Type B pancreatic cell (in vitro differentiated cells): ENCODE results near the gene TLE1. TPM values are rescaled to one million over a fixed set of nuclear protein-coding genes. Genes with fewer than 3 reads are reported as not detected.

Experiments used
- DNase-seq: peaks from one replicate; pipeline ENCODE4 v3.0.0; 2021; ENCODE audit warnings: mixed read lengths; ENCODE audit not compliant: unreplicated experiment; ENCODE audit errors: extremely low spot score
- H3K27ac Mint-ChIP-seq: 2 replicates; pipeline ENCODE4 v1.8.0; 2021; ENCODE audit warnings: mild to moderate bottlenecking, mixed read lengths
- H3K27me3 Mint-ChIP-seq: 2 replicates; pipeline ENCODE4 v1.8.0; 2021; ENCODE audit warnings: mixed read lengths
- H3K36me3 Mint-ChIP-seq: 2 replicates; pipeline ENCODE4 v1.8.0; 2021; ENCODE audit warnings: mixed read lengths
- H3K4me1 Mint-ChIP-seq: one replicate; pipeline ENCODE4 v1.8.0; 2021; ENCODE audit warnings: mixed read lengths; ENCODE audit not compliant: unreplicated experiment
- H3K4me3 Mint-ChIP-seq: 2 replicates; pipeline ENCODE4 v1.8.0; 2021; ENCODE audit warnings: mild to moderate bottlenecking, mixed read lengths
- H3K9me3 Mint-ChIP-seq: 2 replicates; pipeline ENCODE4 v1.8.0; 2021; ENCODE audit warnings: mixed read lengths
- total RNA-seq: library from RNA; stranded (reverse); gene quantifications from 2 replicates; pipeline ENCODE4 v1.2.1, GENCODE V29; 2021; ENCODE audit warnings: low replicate concordance
- TF ChIP-seq, protein P1 (sequence below): fragments of 200-600 bp; sonication (generic); conservative IDR thresholded peaks from 2 replicates; pipeline ENCODE4 v1.5.0; 2021; ENCODE audit warnings: antibody characterized with exemption, mild to moderate bottlenecking

Gene TLE1
- total RNA-seq, 1 donor from 2014 or later: 99.6 TPM

DNA sequence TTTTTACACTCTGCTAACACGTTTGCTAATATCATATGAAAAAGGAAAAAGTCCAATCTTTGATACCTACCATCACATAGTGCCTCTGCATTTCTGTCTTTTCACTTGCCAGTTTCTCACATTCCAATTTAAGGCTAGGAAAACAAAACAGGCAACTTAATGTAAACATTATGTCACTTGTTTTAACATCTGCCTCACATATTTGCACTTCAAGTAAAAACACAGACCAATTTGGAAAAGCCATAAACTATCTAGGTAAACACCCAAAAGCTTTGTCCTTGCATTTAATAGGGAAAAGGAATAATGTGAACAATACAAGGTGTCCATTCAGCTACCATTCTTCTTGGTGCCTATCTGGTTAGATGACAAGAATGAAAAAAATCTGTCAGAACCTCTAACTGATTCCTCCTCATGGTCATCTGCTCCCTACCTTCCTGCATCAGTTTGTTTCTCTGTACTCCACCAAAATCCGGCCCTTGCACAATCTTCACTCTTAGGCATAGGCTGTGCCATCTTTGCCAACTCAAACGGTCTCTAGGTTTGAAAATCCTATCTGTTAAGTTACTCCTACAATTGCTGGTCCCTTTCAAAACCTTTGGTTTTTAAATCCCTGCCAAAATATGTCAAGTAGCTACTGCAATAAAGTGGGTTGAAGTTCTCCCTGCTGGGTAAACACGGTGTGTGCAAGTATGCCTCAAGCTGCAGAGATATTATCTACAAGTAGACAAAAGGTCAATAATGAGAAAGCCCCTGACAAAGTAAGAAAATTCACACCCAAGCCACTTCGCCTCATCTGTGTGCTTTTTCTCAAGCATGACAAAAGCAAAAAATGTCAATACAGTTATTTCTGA is 3.4 kb downstream of the TLE1 start:
- Mint-ChIP-seq H3K27me3 (peaks cover 10% of the 10 kb centered on the region), H3K36me3 (peaks cover 11% of the 10 kb centered on the region), H3K9me3 (no peaks in the 10 kb centered on the region), H3K4me1 (peaks cover 11% of the 10 kb centered on the region), H3K27ac (no peak overlapping the region), H3K4me3 (no peak overlapping the region)
- TF ChIP-seq, protein P1, sequence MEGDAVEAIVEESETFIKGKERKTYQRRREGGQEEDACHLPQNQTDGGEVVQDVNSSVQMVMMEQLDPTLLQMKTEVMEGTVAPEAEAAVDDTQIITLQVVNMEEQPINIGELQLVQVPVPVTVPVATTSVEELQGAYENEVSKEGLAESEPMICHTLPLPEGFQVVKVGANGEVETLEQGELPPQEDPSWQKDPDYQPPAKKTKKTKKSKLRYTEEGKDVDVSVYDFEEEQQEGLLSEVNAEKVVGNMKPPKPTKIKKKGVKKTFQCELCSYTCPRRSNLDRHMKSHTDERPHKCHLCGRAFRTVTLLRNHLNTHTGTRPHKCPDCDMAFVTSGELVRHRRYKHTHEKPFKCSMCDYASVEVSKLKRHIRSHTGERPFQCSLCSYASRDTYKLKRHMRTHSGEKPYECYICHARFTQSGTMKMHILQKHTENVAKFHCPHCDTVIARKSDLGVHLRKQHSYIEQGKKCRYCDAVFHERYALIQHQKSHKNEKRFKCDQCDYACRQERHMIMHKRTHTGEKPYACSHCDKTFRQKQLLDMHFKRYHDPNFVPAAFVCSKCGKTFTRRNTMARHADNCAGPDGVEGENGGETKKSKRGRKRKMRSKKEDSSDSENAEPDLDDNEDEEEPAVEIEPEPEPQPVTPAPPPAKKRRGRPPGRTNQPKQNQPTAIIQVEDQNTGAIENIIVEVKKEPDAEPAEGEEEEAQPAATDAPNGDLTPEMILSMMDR: peak; percentile 42
- no peak for DNase-seq

DNA sequence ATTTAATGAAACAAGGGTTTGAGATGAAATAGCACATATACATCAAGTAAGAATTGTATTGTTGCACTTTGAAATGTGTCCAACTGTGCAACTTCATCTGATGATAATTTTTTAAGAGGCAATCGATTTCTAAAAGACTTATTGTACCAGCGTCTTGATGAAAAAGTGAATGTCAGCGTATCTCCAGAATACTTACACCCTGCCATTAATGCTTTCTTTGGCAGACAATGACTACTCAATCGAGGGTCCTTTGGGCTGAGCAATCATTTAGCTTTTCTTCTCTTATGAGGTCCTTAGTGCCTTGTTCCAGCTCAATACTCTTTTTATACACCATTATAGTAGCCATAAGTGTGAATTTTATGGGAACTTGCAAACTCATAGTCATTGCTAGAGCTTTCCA is 4.7 kb downstream of the TLE1 start:
- H3K4me3 Mint-ChIP-seq: no peak overlapping the region
- DNase-seq: no peak

DNA sequence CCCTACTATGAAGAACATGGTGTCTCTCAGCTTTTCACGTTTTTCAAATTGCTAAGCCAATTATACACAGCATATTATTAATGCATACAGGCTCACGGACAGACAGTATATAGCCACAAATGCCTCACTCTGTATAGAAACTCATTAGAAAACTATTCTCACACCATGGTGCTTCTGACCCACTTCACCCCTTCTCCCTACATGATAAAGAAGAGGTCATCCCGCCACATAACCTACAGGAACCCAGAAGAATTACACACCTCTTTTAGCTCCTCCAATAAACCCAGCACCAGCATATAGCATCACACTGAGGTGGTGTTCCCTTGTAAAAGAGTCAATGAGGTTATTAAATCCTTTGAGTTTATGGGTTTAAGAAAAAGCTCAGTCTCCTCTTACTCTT is 5.6 kb downstream of the TLE1 start:
- no peaks in the 10 kb centered on the region for H3K9me3 Mint-ChIP-seq
- TF ChIP-seq, protein P1: peak; percentile 55
- H3K36me3 Mint-ChIP-seq: peaks cover 27% of the 10 kb centered on the region
- H3K4me1 Mint-ChIP-seq: peaks cover 21% of the 10 kb centered on the region
- no peaks in the 10 kb centered on the region for H3K27me3 Mint-ChIP-seq
- H3K27ac Mint-ChIP-seq: no peak overlapping the region
- no peak overlapping the region for H3K4me3 Mint-ChIP-seq
- no peak for DNase-seq

More for the DNA sequence above, 4.7 kb downstream of the TLE1 start:
- H3K36me3 Mint-ChIP-seq: peaks cover 22% of the 10 kb centered on the region
- TF ChIP-seq, protein P1: no peak
- H3K27ac Mint-ChIP-seq: no peak overlapping the region
- H3K9me3 Mint-ChIP-seq: no peaks in the 10 kb centered on the region
- H3K4me1 Mint-ChIP-seq: peaks cover 16% of the 10 kb centered on the region
- peaks cover under 1% of the 10 kb centered on the region for H3K27me3 Mint-ChIP-seq

DNA sequence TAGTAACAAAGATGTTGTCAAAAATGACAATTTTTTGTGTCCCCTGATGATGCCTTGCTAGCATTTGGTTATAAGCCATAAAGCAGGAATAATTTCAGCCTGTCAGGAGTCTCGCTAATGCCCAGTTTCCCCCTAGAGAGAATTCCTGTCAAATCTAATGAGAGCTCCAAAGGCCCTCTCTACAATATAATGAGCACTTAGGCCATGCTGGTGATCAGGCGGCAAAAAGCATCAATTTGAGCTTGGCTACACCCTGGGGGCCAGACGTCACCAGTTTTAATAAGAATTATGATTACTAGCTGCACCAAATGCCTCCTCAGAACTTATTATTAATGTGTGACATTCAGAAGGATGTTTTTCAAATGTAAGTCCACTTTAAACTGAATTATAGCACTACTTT is 6.1 kb downstream of the TLE1 start:
- H3K36me3 Mint-ChIP-seq: peaks cover 27% of the 10 kb centered on the region
- TF ChIP-seq, protein P1: no peak
- DNase-seq: no peak
- H3K27ac Mint-ChIP-seq: no peak overlapping the region
- peaks cover 21% of the 10 kb centered on the region for H3K4me1 Mint-ChIP-seq
- H3K27me3 Mint-ChIP-seq: no peaks in the 10 kb centered on the region
- H3K9me3 Mint-ChIP-seq: no peaks in the 10 kb centered on the region
- no peak overlapping the region for H3K4me3 Mint-ChIP-seq

DNA sequence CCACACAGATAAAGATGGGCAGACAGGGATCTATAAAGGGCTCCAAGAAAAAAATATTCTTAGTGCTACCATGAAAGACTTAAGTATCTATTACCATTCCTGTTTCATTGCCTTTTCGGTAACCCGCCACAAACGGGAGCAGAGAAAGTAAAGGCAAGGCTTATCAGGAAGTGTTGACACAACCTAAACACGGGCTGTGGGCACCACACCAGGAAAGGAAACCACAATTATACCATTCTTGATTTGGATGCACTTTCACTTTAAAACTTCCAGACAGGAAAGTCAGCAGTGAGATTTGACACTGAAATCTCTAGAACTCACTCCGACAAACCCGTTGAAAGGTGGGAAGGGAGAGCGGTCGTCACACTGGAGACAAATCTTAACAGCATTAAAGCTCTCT is 6.5 kb downstream of the TLE1 start:
- Mint-ChIP-seq H3K36me3 (peaks cover 27% of the 10 kb centered on the region), H3K27me3 (no peaks in the 10 kb centered on the region), H3K4me1 (peaks cover 21% of the 10 kb centered on the region), H3K9me3 (no peaks in the 10 kb centered on the region), H3K4me3 (no peak overlapping the region), H3K27ac (no peak overlapping the region)
- no peak for DNase-seq
- TF ChIP-seq, protein P1: no peak
